Upper lobe of left lung (tissue), 6 donors: Measurements from ENCODE around the gene NDUFB8. TPM values are rescaled to one million over a fixed set of nuclear protein-coding genes. Genes with fewer than 3 reads are reported as not detected.
A peak's percentile ranks its signal among the peaks of the same experiment; 100 is the strongest.

ENCODE experiments used
- ATAC-seq, 2 donors: fragments of 200-7000 bp; cut with Tn5 transposase; one replicate each; pipeline ENCODE4 v1.9.1; 2022; ENCODE audit warnings: mild to moderate bottlenecking in 2 of 2, moderate library complexity in 2 of 2; ENCODE audit not compliant: low FRiP score in 2 of 2
- DNase-seq, 2 donors: peaks; one replicate each; pipeline ENCODE4 v3.0.0-alpha.2; 2019 to 2020
- H3K27ac ChIP-seq, 4 donors: fragments of 200-600 bp; sonication (generic); one replicate each; pipeline ENCODE4 v1.5.1; 2016 to 2019
- H3K27me3 ChIP-seq, 4 donors: fragments of 200-600 bp; sonication (generic); one replicate each; pipeline ENCODE4 v1.5.1; 2017 to 2019
- H3K36me3 ChIP-seq, 4 donors: fragments of 200-600 bp; sonication (generic); one replicate each; pipeline ENCODE4 v1.5.1; 2016 to 2019
- H3K4me1 ChIP-seq, 4 donors: fragments of 200-600 bp; sonication (generic); one replicate each; pipeline ENCODE4 v1.5.1; 2018 to 2019
- H3K4me3 ChIP-seq, 4 donors: fragments of 200-600 bp; sonication (generic); one replicate each; pipeline ENCODE4 v1.5.1; 2017 to 2019; ENCODE audit warnings: mild to moderate bottlenecking in 2 of 4, moderate library complexity in 1 of 4
- H3K9me3 ChIP-seq, 4 donors: fragments of 200-600 bp; sonication (generic); one replicate each; pipeline ENCODE4 v1.5.1; 2018 to 2019
- EP300 ChIP-seq, 4 donors: sonication (generic); formaldehyde crosslinking; IDR thresholded peaks; one replicate each; pipeline ENCODE4 v1.5.1; 2017; ENCODE audit warnings: antibody characterized with exemption in 4 of 4, control low read depth in 2 of 4
- POLR2A ChIP-seq, 4 donors: fragments of 450-650 bp; IDR thresholded peaks; one replicate each; pipeline ENCODE4 v1.5.1; 2016 to 2017; ENCODE audit warnings: antibody characterized with exemption in 4 of 4, mild to moderate bottlenecking in 2 of 4
- POLR2AphosphoS5 ChIP-seq, 2 donors: sonication (generic); formaldehyde crosslinking; IDR thresholded peaks; one replicate each; pipeline ENCODE4 v1.5.1; 2017; ENCODE audit warnings: antibody characterized with exemption in 2 of 2
- WGBS, 2 donors: methylation state at CpG; one replicate each; pipeline ENCODE4 v1.1.5; 2017 to 2018; 5-methylcytosine and 5-hydroxymethylcytosine counted together
- total RNA-seq, 6 donors: library from RNA; depleted of rRNA in 4 of 6; stranded (reverse); fragments of >200 nt in 4 of 6; gene quantifications; one replicate each; pipeline versions ENCODE4 v1.1.0 to v1.2.1, GENCODE V29; 2016 to 2021
- TF ChIP-seq, protein P1 (sequence below), 6 experiments: fragments of 450-650 bp in 4 of 6; fragments of 200-600 bp in 2 of 6; sonication (generic) in 2 of 6; IDR thresholded peaks; one replicate each; pipeline ENCODE4 v1.5.1; 2016 to 2019; ENCODE audit warnings: antibody characterized with exemption in 6 of 6
- donor health status: DM: no; HTN: no; CAD: no; lungs with moderate emphysema.
- donor health status: DM: no; HTN: yes; CAD: no; lungs with severe emphysema.

Gene NDUFB8
- total RNA-seq, 6 donors from 2014 or later = 110 to 152 (median 137) TPM

DNA sequence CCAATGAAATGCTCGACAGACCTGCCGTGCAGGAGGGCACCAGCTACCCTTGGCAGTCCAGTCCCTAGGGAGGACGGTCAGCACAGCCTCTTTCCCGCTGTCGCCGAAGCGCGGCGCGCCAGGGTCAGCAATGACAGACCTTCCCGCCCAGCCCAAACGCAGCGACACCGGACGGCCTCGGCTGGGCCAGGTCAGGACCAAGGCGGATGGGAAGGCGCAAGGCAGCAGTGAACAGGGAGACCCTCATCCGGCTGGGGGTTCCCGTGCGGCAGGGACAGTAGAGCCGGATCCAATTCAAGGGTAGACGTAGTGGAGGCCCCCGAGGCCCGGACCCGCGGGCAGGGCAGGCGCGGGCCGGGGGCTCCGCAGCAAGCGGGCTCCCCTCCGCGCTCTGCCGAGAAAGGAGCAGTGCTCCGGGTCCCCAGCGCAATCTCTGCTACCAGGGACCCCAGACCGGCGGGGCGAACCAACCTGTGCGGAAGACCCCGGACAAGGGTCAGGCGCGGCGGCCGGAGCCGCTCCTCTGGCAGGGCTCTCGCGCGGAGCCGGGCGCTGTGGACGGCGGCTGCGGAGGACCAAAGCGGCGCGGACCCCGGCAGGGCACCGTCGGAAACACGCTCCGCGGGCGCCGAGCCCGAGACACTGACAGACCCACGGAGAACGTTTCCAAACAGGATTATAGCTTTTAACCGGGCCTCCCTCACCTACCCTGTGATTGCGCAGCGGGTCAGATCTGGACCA is 10.2 kb downstream of the NDUFB8 start, which contains the start of gene SEC31B:
TSS of gene SEC31B (minus strand) at position 551 of the 741 bp plus-strand sequence. CDS start 2,909 bp downstream, outside the sequence.
- no peak for TF ChIP-seq POLR2AphosphoS5 (IDR thresholded peaks at IDR 0.05)
- TF ChIP-seq EP300 (IDR thresholded peaks at IDR 0.05) = no peak
- no peak for TF ChIP-seq POLR2A (IDR thresholded peaks at IDR 0.05)
- TF ChIP-seq, protein P1, sequence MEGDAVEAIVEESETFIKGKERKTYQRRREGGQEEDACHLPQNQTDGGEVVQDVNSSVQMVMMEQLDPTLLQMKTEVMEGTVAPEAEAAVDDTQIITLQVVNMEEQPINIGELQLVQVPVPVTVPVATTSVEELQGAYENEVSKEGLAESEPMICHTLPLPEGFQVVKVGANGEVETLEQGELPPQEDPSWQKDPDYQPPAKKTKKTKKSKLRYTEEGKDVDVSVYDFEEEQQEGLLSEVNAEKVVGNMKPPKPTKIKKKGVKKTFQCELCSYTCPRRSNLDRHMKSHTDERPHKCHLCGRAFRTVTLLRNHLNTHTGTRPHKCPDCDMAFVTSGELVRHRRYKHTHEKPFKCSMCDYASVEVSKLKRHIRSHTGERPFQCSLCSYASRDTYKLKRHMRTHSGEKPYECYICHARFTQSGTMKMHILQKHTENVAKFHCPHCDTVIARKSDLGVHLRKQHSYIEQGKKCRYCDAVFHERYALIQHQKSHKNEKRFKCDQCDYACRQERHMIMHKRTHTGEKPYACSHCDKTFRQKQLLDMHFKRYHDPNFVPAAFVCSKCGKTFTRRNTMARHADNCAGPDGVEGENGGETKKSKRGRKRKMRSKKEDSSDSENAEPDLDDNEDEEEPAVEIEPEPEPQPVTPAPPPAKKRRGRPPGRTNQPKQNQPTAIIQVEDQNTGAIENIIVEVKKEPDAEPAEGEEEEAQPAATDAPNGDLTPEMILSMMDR (IDR thresholded peaks at IDR 0.05) = no peak
- WGBS, 2 donors = 25% methylated on average over 57 of the region's 72 CpGs; no CpG with 5 or more reads in 1 of the 2 donors
- Histone ChIP-seq H3K9me3 (no peaks in the 10 kb centered on the region), H3K36me3 (peaks cover 8 to 19% (median 16%) of the 10 kb centered on the region in 4 donors), H3K27me3 (peaks cover 0 to 2% (median 0%) of the 10 kb centered on the region in 4 donors), H3K27ac (no peak within 1 kb of the TSS), H3K4me3 (peak within 1 kb of the TSS in 3 of 4 donors; percentile 31 to 48 (median 44)), H3K4me1 (peaks cover 5 to 17% (median 11%) of the 10 kb centered on the region in 4 donors)
- ATAC-seq (peak; percentile 42 to 63), DNase-seq (peak in 1 of 2 donors; percentile 87)

DNA sequence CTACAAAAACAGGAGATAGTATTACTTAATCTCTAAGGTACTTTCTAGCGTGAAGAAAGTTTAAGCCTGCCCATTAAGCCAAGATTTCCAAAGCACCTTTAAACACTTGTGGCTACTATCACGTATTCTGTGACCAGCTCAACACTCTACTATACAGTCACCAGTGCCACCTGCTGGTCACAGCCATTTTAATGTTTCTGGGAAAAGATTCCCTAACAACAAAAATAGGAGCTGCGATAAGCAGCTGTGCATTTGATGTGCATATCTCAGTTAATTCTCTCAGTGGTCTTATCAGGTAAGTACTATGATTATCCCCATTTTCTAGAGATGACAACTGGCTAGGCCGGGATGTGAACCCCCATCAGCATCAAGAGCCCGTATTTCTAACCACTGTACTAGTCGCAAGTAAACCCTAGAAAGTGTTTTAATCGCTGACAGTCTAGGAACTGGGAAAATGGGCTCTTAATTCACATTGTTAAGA is 10.9 kb downstream of the NDUFB8 start:
- Histone ChIP-seq H3K9me3 (no peaks in the 10 kb centered on the region), H3K27ac (no peak overlapping the region), H3K4me3 (peak overlapping the region in 2 of 4 donors; percentile 44 to 48), H3K27me3 (peaks cover 0 to 2% (median 0%) of the 10 kb centered on the region in 4 donors), H3K36me3 (peaks cover 3 to 12% (median 9%) of the 10 kb centered on the region in 4 donors), H3K4me1 (peaks cover 5 to 17% (median 11%) of the 10 kb centered on the region in 4 donors)
- DNase-seq (peak in 1 of 2 donors; percentile 71), ATAC-seq (peak; percentile 79 to 85)
- TF ChIP-seq POLR2A (IDR thresholded peaks at IDR 0.05) (no peak), POLR2AphosphoS5 (IDR thresholded peaks at IDR 0.05) (no peak), EP300 (IDR thresholded peaks at IDR 0.05) (no peak)
- TF ChIP-seq, protein P1 (IDR thresholded peaks at IDR 0.05) = peak; percentile 55 to 78 (median 68)
- 16 to 21% methylated on average over 7 of the region's 7 CpGs for WGBS, 2 donors

DNA sequence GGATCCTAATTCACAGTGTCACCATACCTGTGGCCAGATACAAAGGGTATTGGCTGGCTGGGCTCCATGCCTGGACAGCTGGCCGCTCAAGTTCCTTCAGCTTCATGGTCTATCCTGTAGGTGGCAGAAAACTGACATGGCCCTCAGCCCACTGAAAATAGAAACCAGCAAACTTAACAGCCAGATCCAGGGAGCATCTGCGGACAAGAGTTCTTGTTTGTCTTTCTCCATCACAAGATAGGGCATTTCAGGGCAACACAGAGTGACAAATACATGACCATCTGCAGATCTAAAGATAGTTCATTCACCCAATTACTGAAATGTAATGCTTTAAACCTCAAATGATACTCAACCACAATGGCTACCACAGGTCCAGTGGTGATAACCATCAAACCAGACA is 12.8 kb downstream of the NDUFB8 start:
- DNase-seq (no peak), ATAC-seq (no peak)
- Histone ChIP-seq H3K9me3 (no peaks in the 10 kb centered on the region), H3K4me1 (peaks cover 5 to 17% (median 11%) of the 10 kb centered on the region in 4 donors), H3K4me3 (no peak overlapping the region), H3K27me3 (peaks cover 0 to 2% (median 0%) of the 10 kb centered on the region in 4 donors), H3K27ac (no peak overlapping the region), H3K36me3 (peaks cover 0 to 5% (median 2%) of the 10 kb centered on the region in 4 donors)
- no peak for TF ChIP-seq POLR2AphosphoS5 (IDR thresholded peaks at IDR 0.05)
- TF ChIP-seq POLR2A (IDR thresholded peaks at IDR 0.05) = no peak
- TF ChIP-seq EP300 (IDR thresholded peaks at IDR 0.05) = no peak
- TF ChIP-seq, protein P1 (IDR thresholded peaks at IDR 0.05) = no peak
- 92 to 100% methylated on average over 2 of the region's 2 CpGs for WGBS, 2 donors

DNA sequence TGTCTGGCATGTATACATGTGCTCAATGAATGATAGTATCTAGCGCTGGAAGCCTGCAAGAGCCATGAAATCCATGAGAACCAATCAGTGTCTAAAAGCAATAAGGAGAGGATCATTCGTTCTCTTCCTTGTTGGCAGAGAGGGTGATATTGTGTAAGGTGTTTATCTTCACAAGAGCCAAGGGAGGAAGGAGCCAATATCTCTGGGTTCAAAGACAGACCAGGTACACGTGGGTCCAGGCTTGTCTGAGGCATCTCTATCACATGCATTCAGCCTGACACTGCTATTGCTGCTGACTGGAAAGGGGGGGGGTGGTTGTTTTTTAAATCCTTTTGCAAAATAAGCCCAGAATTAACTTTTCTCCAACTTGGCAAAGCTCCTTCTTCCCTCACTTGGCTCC is 14.1 kb downstream of the NDUFB8 start:
- no peak for DNase-seq
- 72 to 75% methylated on average over 3 of the region's 3 CpGs for WGBS, 2 donors

More for the DNA sequence above, 14.1 kb downstream of the NDUFB8 start:
- TF ChIP-seq POLR2A (IDR thresholded peaks at IDR 0.05) (no peak), EP300 (IDR thresholded peaks at IDR 0.05) (no peak), POLR2AphosphoS5 (IDR thresholded peaks at IDR 0.05) (no peak)
- TF ChIP-seq, protein P1 (IDR thresholded peaks at IDR 0.05) = no peak
- Histone ChIP-seq H3K4me3 (no peak overlapping the region), H3K27me3 (peaks cover 0 to 2% (median 0%) of the 10 kb centered on the region in 4 donors), H3K27ac (no peak overlapping the region), H3K9me3 (no peaks in the 10 kb centered on the region), H3K4me1 (peaks cover 5 to 20% (median 11%) of the 10 kb centered on the region in 4 donors), H3K36me3 (peaks cover 0 to 5% (median 2%) of the 10 kb centered on the region in 4 donors)
- ATAC-seq = no peak
